UCSD-AML1 (cell line): ENCODE results near the gene CATSPERZ.
A peak's percentile ranks its signal among the peaks of the same experiment; 100 is the strongest.

Experiments
- DNase-seq: peaks from one replicate; lab custom pipeline; 2025; ENCODE audit not compliant: unreplicated experiment; lab: John Stamatoyannopoulos, UW

CATSPERZ gene

DNA sequence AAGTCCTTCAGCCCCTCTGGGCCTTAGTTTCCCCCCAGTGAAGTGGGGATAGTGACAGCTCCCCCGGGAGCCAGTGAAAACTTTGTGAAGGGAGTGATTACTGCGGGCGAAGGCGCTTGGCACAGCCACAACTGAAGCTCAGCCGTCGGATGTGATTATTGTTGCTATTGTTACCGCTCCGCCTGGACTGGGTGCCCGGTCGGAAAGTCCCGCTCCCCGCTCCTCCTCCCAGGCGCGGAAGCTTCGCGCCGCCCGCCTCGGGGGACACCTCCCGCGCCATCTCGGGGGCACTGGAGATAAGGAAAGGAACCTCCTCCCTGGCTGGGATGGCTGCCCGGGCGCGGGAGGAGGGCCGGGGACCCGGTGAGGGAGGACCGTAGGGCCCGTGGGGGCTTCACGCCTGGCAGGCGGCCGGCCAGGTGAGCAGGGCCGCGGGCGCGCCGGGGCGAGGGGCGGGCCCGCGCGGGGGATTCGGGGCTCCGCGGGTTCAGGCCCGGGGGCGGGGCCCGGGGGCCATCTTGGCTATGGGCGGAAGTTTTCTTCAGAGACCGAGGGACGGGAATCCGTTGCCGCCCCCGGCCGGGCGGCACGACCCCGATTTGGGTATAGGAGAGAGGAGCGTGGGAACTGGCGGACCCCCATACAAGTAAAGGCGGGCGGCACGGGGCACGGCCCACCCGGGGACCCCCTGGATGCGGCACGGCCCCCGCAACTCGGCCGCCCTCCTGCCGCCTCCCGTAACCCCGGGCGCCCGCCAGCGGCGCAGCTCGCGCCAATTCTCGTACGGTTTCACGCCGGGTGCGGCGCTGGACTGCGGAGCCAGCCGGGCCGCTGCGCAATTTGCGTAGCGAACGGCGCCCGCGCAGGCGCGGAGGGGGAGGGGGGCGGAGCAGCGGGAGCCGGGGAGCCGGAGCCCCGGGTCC lies 14.9 kb upstream of the CATSPERZ start, which contains the start of gene GPR137:
GPR137 (plus strand) TSS at position 887 of the 923 bp plus-strand sequence. CDS start 677 bp downstream, outside the sequence.
- DNase-seq, result peak; percentile 90

DNA sequence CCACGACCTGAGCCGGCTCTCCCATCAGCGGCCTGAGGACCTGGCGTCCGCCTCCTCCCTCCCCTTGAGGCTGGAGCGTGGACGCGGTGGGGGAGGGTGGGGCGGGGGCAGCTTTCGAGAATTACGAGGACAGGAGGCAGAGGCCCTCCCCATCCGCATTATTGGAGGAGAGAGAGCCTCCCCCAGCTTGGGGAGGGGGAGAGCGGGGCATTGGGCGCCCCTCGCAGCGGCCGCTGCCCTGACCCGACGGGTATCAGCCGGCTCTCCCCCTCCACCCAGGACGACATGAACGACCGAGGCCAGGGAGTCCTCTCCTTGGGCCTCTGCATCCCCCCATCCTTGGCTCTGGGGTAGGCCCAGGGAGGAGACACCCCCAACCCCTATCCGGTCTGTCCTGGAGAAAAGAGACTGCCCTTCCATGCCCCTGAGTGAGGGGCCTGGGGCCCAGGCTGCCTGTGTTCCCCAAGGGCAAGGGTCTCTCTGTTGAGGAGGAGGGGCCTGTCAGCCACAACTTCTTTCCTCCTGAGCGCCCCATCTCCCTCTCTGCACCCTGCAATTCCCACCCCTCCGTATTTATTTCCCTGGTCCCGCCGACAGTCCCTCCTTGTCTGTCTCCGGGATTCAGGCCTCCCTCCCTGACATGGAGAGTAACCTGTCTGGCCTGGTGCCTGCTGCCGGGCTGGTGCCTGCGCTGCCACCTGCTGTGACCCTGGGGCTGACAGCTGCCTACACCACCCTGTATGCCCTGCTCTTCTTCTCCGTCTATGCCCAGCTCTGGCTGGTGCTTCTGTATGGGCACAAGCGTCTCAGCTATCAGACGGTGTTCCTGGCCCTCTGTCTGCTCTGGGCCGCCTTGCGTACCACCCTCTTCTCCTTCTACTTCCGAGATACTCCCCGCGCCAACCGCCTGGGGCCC lies 14.0 kb upstream of the CATSPERZ start:
- peak; percentile 41 for DNase-seq

GRCh38 chr11:64286801-64287159 lies 13.4 kb upstream of the CATSPERZ start:
- no peak for DNase-seq

GRCh38 chr11:64287676-64288352 lies 12.3 kb upstream of the CATSPERZ start:
- DNase-seq, result no peak

DNA sequence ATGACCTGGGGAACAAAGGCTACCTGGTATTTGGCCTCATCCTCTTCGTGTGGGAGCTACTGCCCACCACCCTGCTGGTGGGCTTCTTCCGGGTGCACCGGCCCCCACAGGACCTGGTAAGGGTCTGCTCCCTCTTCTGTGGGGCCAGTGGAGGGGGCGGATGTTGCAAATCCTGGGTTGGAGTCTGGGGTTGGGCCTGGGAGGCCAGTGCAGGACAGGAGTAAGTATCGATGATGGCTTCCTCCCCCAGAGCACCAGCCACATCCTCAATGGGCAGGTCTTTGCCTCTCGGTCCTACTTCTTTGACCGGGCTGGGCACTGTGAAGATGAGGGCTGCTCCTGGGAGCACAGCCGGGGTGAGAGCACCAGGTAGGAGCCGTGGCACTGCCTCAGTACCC lies 11.8 kb upstream of the CATSPERZ start:
- DNase-seq, result no peak

- no peak for DNase-seq
Measured at GRCh38 chr11:64289002-64289564, 11.1 kb upstream of the CATSPERZ start.

- no peak for DNase-seq
Measured at GRCh38 chr11:64290352-64291261, 9.6 kb upstream of the CATSPERZ start.

GRCh38 chr11:64291262-64291751 lies 8.9 kb upstream of the CATSPERZ start, which contains the start of gene KCNK4:
TSS of gene KCNK4 (plus strand) at chr11:64291302. CDS start at chr11:64293019, 1,717 bp downstream.
- DNase-seq, result no peak

- no peak for DNase-seq
Measured at GRCh38 chr11:64291752-64292459, 8.3 kb upstream of the CATSPERZ start.

- DNase-seq, result no peak
Measured at GRCh38 chr11:64292460-64293254, 7.5 kb upstream of the CATSPERZ start.

DNA sequence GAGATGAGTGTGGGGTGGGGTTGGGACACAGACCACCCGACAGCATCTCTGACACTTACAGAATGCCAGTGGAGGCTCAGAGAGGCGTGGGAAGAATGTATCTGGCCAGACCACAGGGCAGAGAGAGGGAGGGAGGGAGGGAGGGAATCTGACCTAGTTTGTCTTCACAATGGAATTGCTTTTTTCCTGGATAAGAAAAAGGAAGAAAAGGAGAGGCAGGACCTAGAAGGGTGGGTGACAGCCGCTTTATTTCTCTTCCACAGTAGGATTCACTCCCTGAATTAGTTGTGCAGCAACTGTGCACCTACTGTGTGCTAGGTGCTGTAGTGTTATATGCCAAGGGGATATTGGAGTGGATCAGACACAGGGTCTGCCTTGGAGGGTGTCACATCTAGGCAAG lies 5.4 kb upstream of the CATSPERZ start:
- DNase-seq, result no peak

GRCh38 chr11:64295760-64296159 lies 4.4 kb upstream of the CATSPERZ start:
- no peak for DNase-seq

DNA sequence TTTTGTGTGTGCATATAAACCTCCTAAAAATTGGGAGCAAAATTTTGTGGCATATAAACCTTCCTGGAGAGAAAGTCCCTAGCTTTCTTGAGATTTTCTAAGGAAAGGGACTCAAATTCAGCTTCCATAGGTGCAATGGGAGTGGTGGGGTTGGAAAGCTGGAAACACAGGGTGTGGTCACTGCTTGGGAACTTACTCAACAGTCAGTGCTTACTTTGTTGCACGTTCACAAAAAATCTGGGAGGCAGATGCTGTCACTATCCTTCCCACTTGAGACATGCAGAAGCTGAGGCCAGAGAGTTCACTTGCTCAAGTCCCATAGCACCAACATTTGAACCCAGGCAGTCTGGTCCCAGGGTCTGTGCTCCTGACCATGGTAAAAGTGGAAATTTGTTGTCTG lies 3.9 kb upstream of the CATSPERZ start:
- no peak for DNase-seq

GRCh38 chr11:64296830-64297698 lies 3.1 kb upstream of the CATSPERZ start:
- no peak for DNase-seq

GRCh38 chr11:64297699-64298358 lies 2.3 kb upstream of the CATSPERZ start:
- no peak for DNase-seq

- no peak for DNase-seq
Measured at GRCh38 chr11:64298966-64299846, 952 bp upstream of the CATSPERZ start.
